Type B pancreatic cell (in vitro differentiated cells): ENCODE measurements around the gene PTPN13. TPM values are rescaled to one million over a fixed set of nuclear protein-coding genes. Genes with fewer than 3 reads are reported as not detected.

Experiments
- DNase-seq: peaks from one replicate; pipeline ENCODE4 v3.0.0; 2021; ENCODE audit warnings: mixed read lengths; ENCODE audit not compliant: unreplicated experiment; ENCODE audit errors: extremely low spot score
- H3K27ac Mint-ChIP-seq: 2 replicates; pipeline ENCODE4 v1.8.0; 2021; ENCODE audit warnings: mild to moderate bottlenecking, mixed read lengths
- H3K27me3 Mint-ChIP-seq: 2 replicates; pipeline ENCODE4 v1.8.0; 2021; ENCODE audit warnings: mixed read lengths
- H3K36me3 Mint-ChIP-seq: 2 replicates; pipeline ENCODE4 v1.8.0; 2021; ENCODE audit warnings: mixed read lengths
- H3K4me1 Mint-ChIP-seq: one replicate; pipeline ENCODE4 v1.8.0; 2021; ENCODE audit warnings: mixed read lengths; ENCODE audit not compliant: unreplicated experiment
- H3K4me3 Mint-ChIP-seq: 2 replicates; pipeline ENCODE4 v1.8.0; 2021; ENCODE audit warnings: mild to moderate bottlenecking, mixed read lengths
- H3K9me3 Mint-ChIP-seq: 2 replicates; pipeline ENCODE4 v1.8.0; 2021; ENCODE audit warnings: mixed read lengths
- total RNA-seq: library from RNA; stranded (reverse); gene quantifications from 2 replicates; pipeline ENCODE4 v1.2.1, GENCODE V29; 2021; ENCODE audit warnings: low replicate concordance
- TF ChIP-seq, protein P1 (sequence below): fragments of 200-600 bp; sonication (generic); conservative IDR thresholded peaks from 2 replicates; pipeline ENCODE4 v1.5.0; 2021; ENCODE audit warnings: antibody characterized with exemption, mild to moderate bottlenecking

PTPN13 gene
- total RNA-seq, 1 donor from 2014 or later, result 69.0 TPM

DNA sequence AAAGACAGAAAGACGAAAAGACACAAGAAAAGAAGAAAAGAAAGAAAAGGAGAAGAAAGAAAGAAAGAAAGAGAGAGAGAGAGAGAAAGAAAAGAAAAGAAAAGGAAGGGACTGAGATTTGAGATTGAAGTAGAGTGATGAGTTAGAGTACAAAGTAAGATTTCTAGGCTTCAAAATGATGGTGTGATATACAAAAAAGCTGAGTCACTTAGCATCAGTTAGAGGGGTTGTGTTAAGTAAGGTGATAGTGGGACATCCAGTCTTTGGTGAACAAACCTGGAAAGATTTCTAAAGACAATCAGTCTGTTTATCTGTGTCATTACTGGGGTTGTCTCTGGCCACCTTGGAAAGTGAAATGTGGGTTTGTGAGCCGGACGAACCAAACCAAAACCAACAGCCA is 241.6 kb downstream of the PTPN13 start:
- no peak for DNase-seq
- Mint-ChIP-seq H3K36me3 (no peaks in the 10 kb centered on the region), H3K9me3 (peaks cover 13% of the 10 kb centered on the region), H3K4me1 (peaks cover 10% of the 10 kb centered on the region), H3K4me3 (no peak overlapping the region), H3K27ac (no peak overlapping the region), H3K27me3 (no peaks in the 10 kb centered on the region)
- TF ChIP-seq, protein P1, sequence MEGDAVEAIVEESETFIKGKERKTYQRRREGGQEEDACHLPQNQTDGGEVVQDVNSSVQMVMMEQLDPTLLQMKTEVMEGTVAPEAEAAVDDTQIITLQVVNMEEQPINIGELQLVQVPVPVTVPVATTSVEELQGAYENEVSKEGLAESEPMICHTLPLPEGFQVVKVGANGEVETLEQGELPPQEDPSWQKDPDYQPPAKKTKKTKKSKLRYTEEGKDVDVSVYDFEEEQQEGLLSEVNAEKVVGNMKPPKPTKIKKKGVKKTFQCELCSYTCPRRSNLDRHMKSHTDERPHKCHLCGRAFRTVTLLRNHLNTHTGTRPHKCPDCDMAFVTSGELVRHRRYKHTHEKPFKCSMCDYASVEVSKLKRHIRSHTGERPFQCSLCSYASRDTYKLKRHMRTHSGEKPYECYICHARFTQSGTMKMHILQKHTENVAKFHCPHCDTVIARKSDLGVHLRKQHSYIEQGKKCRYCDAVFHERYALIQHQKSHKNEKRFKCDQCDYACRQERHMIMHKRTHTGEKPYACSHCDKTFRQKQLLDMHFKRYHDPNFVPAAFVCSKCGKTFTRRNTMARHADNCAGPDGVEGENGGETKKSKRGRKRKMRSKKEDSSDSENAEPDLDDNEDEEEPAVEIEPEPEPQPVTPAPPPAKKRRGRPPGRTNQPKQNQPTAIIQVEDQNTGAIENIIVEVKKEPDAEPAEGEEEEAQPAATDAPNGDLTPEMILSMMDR, result no peak

DNA sequence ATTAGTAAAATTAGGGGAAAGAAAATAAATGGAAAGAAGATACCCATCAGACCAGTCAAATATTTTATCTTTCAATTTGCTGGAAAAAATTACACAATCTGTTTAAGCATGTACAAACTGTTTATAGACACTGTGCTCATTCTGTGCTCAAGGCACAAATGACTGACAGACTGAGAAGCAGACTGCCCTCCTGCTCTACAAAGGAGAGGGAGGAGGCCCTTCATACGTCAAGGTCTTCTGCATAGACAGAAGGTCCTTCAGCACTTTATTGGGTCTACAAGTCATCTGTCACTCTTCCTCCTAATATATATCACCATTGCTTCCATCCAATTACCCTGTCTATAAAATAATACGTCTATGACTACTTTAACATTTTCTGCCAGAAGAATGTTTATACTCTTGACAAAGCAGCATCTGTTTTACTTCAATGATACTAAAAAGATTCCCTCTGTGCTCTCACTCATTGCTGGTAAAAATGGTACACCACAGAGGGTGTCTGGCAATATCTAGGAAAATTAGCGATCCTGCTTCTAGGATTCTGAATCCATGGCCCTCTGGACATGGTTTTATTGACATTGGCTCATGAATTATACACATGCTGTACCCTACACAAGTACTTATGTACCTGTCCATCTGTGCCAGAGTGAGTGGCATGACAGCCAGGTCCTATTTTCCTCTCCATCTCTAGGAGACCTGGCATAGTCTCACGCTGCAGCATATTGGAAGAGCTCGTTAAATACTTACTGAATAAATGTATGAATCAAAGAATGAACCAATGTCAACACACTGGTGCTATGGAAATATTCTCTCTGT is 243.8 kb downstream of the PTPN13 start:
- no peak for DNase-seq
- Mint-ChIP-seq H3K9me3 (peaks cover 5% of the 10 kb centered on the region), H3K27ac (no peak overlapping the region), H3K4me1 (no peaks in the 10 kb centered on the region), H3K27me3 (no peaks in the 10 kb centered on the region), H3K4me3 (no peak overlapping the region), H3K36me3 (no peaks in the 10 kb centered on the region)
- TF ChIP-seq, protein P1, result no peak

DNA sequence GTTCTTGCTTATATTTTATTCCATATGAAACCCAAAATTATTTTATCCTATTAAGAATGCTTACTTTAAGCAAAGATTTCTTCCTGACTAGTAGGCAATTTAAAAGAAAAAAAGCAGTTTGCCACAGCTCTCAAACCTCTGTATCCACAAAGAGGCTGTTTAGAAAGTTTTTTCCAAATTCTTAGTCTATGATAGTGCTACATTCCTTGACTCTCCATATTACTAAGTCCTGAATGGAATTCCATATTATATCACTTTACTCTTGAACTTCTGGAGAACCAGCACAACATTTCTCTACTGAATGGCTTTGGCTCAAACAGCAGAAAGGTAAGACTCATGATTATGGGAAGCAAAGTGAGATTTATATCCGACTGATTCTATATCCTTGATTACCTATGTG is 246.7 kb downstream of the PTPN13 start:
- H3K4me1 Mint-ChIP-seq, result peaks cover 6% of the 10 kb centered on the region
- no peak overlapping the region for H3K27ac Mint-ChIP-seq
- TF ChIP-seq, protein P1, result no peak
- H3K27me3 Mint-ChIP-seq, result no peaks in the 10 kb centered on the region
- H3K36me3 Mint-ChIP-seq, result no peaks in the 10 kb centered on the region
- H3K4me3 Mint-ChIP-seq, result no peak overlapping the region
- peaks cover 6% of the 10 kb centered on the region for H3K9me3 Mint-ChIP-seq
- DNase-seq, result no peak

DNA sequence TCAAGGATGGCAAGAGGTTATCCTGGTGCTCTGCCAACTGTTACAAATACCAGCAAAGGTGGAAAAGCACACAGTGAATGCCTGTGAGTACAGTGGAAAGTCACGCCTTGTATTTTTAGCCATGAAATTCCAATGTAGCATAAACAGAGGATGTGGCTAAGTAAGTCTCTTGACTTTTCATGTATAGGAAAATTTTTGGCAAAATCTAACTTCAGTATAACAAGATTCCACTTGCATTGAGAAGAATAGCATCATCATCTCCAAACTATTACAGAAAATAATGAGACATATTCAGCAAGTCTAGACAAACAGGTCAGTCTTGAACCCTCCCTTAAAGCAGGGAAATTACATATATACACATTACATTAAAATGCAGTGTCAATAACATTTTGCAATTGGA is 247.2 kb downstream of the PTPN13 start:
- H3K4me1 Mint-ChIP-seq, result peaks cover 7% of the 10 kb centered on the region
- DNase-seq, result no peak
- H3K27ac Mint-ChIP-seq, result no peak overlapping the region
- H3K36me3 Mint-ChIP-seq, result no peaks in the 10 kb centered on the region
- H3K9me3 Mint-ChIP-seq, result peaks cover 6% of the 10 kb centered on the region
- H3K4me3 Mint-ChIP-seq, result no peak overlapping the region
- no peaks in the 10 kb centered on the region for H3K27me3 Mint-ChIP-seq
- TF ChIP-seq, protein P1, result no peak

DNA sequence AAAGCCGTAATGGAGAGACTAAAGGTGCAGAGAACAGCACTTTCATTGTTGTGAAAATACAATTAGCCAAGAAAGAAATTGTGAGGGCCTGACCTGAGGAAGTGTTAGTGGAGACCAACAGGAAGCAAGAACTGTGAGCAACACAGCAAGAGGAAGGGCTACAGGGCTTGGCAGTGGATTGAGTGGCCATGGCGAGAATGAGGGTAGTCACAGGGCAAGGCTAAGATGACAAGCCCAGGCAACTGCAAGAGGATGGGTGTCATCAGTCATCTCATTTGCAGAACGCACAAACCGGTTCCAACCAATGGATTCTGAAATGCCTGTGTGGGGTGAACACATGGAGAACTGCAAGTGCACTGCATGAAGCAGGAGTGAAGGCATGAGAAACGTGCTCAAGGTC is 251.5 kb downstream of the PTPN13 start:
- DNase-seq, result no peak
- TF ChIP-seq, protein P1, result no peak
- H3K4me3 Mint-ChIP-seq, result no peak overlapping the region

More for the DNA sequence above, 251.5 kb downstream of the PTPN13 start:
- Mint-ChIP-seq H3K27ac (peak overlapping the region; percentile 73), H3K4me1 (peaks cover 27% of the 10 kb centered on the region), H3K9me3 (peaks cover 6% of the 10 kb centered on the region), H3K36me3 (no peaks in the 10 kb centered on the region), H3K27me3 (no peaks in the 10 kb centered on the region)
